Activated CD8-positive, alpha-beta memory T cell treated with anti-CD3 and anti-CD28 coated beads, Interleukin-2, amount 50 U/mL, for 48 hours (primary cell): ENCODE data around the gene RGS12.

Experiments
- DNase-seq: peaks from one replicate; pipeline ENCODE4 v3.0.0-alpha.2; 2020

Gene RGS12

GRCh38 chr4:3284734-3285557 is 7.9 kb upstream of the RGS12 start:
- peak; percentile 38 for DNase-seq

DNA sequence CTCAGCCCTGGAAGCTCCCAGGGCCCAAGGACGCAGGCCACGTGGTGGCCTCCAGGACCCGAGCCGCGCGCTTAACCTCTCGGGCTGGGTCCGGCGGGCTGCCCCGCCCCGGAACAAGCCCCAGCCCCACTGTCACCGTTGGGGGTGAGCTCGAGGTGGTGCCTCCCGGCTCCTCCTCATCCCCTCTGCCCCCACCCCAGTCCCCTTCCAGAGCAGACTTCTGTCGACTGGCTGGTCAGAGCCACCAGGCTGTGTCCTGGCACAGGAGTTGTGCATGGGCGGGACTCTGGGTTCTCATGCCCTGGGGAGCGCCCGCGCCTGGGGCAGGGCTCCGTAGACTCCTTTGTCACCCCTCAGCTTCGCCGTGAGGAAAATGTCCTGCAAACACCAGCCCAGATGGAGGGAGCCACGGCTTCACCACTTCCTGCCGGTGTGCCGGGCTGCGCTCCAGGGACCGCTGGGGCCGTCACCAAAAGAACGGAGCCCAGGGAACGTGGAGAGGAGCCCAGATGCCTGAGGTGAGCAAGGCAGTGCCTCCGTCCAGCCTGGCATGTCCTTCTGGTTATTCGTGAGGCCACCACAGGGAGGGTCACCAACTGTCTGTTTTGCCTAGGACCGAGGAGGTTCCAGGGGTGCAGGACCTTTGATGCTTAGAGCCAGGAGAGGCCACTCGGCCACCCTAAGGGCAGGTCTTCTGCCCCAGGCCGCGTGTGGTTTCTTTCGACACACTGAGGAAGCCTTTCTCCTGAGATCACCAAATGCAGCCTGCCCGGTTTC is 7.1 kb upstream of the RGS12 start:
- peak; percentile 49 for DNase-seq

DNA sequence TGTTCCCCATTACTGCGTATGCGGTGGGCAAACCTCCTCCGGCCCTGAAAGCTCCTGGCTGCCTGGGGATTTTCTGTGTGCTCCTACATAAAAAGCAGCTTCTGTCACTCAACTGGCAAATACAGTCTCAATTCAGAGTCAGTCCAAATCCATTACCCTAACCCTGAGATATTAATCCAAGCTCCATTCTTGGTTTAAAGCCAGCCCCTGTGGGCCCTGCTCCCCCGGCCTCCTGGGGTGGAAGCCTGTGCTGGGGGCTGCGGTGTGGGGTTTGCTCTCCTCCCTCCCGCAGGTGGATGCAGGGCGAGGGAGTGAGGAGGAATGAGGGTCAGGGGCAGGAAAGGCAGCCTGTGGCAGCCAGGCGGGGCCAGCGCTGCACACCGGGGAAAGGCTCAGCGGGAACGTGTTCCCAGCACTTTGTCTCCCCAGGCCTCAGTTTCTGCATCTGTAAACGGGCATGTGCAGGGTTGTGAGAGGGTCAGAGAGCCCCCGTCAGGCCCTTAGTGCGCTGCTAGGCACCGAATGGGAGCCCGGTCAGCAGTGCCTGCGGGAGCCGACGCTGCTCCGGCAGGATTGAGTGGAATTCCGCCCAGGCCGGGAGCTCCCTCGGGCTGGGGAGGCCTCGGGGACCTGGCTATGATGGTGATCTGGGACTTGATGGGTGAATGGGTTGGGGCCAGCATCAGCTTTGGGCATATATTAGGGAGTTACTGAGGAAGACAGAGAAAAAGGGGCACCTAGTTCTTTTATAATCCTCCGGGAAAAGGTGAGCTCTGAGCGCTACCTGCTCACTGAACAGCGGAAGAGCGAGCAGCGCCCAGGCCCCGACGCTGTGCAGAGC is 6.3 kb upstream of the RGS12 start:
- peak; percentile 37 for DNase-seq

- peak; percentile 39 for DNase-seq
These were observed 5.4 kb upstream of the RGS12 start for GRCh38 chr4:3287271-3287971.

GRCh38 chr4:3287972-3288570 is 4.8 kb upstream of the RGS12 start:
- peak; percentile 37 for DNase-seq

DNA sequence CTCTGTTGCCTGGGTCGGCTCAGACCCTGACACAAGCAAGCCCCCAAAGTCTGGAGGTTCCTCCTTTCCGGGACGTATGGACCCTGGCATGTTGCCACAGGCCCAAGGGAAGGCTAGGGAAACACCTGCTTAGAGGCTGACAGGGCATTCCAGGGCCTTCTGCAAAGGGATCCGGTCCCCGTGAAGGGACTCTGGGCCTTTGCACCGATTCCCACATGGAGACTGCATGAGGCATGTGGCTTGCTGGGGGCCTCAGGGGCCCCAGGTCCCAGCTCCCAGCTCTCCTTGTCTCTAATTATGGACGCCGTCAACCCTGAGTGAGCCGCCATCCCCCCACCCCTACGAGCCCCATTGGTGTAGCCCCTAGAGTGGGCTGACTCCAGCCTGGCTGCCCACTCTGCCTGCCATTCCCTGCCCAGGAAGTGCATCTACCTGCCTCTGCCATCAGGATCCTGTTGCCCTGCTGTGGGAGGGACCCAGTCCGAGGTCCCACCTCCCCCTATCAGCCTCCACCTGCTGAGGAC is 4.2 kb upstream of the RGS12 start:
- DNase-seq: peak; percentile 38

DNA sequence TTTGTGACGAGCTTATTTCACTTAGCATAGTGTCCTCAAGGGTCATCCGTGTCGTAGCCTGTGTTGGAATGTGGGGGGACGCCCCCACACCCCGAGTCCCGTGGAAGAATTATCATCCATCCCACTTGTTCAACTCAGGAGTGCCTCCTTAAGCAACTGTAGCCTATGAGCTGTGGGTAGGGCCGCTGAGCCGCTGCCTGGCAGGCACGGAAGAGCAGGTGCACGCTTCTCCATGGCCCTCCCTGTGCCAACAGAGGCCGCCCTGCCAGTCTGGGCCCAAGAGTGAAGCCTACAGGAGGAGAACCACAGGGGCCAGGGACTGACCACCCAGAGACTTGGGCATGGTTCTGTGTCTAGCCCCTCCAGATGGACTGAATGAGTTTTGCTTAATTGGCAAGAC is 2.3 kb upstream of the RGS12 start:
- DNase-seq: no peak

DNA sequence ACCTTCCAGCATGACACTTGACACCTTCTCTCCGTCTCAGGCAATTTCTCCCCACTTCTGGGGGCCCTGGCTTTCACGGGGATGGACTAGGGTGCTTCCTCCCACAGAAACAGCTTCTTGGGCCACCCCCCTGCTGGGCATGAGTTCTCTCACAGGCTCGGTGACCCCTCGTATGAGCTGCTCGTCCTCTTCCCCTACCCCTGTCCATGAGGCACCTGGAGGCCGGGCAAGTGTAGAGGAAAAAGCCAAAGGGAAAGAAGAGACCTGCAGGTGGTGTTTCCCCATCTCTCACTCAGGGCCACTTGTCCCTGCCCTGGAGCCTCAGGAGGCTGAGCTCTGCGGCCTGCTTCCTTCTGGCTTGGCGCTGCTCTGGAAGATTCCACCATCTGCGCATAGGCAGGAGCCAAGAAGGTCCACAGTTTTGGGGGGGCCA is 1.9 kb upstream of the RGS12 start:
- peak; percentile 46 for DNase-seq

- DNase-seq: no peak
These were observed 1.3 kb upstream of the RGS12 start for GRCh38 chr4:3291411-3291968.

- DNase-seq: peak; percentile 63
These were observed 751 bp upstream of the RGS12 start for GRCh38 chr4:3291969-3292570.

DNA sequence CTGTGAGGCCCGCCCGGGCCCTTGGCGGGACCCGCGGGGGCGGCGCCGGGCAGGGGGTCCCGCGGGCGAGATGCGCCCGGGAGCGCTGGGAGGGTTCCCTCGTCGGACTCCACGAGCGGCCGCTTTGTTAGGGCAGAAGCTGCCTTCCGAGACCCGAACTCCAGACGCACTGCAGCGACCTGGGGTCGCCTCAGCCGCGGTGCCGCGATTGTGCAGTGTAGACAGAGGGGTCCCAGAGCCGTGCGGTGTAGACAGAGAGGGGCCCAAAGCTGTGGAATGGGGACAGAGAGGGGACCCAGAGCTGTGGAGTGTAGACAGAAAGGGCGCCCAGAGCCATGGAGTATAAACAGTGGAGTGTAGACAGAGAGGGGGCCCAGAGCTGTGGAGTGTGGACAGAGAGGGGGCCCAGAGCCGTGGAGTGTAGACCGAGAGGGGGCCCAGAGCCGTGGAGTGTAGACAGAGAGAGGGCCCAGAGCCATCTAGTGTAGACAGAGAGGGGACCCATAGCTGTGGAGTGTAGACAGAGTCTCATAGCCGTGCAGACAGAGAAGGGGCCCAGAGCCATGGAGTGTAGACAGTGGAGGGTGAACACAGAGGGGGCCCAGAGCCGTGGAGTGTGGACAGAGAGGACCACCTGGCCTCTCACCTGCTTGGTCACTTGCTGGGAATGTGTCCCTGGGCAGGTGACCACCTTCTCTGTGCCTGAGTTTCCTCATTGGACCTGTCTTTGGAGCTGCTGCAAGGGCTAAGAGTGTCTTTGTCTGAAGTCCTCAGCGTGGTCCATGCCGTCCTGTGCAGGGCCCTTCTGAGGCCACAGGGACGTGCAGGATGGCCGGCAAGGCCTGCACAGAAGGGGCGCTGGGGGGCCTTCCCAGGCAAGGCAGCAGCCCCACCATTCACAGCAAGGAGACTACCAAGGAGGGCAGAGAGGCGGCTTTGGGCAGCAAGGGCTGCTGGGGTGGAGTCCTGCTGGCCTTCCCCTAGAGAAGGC is 875 bp downstream of the RGS12 start:
- DNase-seq: peak; percentile 59

DNA sequence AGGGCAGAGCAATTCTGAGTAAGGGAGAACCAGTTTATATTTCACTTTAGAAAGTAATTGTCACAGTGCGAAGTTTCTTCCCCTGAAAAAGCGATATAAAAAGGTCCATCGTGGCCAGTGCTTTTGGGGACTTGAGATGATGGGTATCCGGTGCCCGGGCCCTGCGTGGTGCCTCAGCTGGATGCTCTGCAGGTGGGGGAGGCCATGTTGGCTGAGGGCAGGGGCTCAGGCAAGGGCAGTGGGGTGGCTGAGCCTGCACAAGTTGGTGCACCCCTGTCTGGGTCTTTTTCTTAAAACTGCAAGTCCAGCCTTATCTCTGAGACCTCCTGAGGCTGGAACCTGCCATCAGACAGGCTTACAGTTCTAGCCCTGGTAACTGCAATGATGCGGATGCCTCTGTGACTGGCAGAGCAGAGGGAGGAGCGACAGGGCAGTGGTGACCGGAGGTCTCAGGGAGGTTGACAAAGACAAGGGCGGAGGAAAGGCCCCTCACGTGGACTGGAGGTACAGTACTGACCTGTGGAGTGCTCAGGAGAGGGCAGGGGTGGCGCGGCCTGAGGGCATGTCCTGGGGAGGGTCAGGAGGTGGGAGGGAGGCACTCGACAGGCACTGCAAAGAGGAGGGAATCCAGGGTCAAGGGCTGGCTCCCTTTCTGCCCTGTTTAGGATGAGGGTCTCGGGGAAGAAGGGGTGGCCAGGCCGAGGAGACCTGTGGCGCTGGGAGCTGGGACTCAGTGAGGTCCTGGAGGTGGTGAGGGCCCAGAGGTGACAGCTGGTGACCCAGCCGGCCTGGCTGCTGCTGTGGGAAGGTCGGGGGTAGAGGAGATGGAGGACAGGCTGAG is 1.8 kb downstream of the RGS12 start:
- peak; percentile 50 for DNase-seq

- DNase-seq: peak; percentile 41
These were observed 3.2 kb downstream of the RGS12 start for GRCh38 chr4:3295837-3296624.

DNA sequence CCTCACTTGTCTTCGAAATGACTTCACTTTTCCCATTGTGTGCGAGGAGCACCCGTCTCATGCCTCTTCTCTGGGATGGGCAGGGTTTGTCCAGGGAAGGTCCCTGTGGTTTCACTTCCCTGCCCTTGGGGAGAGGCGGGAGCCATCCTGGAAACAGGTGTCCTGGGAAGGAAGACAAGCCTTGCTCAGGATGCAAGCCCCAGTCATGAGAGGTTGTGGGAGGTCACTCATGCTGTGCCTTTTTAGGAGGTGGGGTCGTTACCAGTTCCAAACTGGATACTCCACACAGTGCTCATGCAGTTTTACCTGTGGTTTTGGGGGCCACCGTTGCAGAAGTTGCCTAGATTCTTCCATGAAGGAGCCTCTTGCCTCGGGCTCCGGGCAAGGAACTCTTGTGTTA is 3.8 kb downstream of the RGS12 start:
- DNase-seq: peak; percentile 47

GRCh38 chr4:3297066-3297859 is 4.4 kb downstream of the RGS12 start:
- DNase-seq: peak; percentile 32

DNA sequence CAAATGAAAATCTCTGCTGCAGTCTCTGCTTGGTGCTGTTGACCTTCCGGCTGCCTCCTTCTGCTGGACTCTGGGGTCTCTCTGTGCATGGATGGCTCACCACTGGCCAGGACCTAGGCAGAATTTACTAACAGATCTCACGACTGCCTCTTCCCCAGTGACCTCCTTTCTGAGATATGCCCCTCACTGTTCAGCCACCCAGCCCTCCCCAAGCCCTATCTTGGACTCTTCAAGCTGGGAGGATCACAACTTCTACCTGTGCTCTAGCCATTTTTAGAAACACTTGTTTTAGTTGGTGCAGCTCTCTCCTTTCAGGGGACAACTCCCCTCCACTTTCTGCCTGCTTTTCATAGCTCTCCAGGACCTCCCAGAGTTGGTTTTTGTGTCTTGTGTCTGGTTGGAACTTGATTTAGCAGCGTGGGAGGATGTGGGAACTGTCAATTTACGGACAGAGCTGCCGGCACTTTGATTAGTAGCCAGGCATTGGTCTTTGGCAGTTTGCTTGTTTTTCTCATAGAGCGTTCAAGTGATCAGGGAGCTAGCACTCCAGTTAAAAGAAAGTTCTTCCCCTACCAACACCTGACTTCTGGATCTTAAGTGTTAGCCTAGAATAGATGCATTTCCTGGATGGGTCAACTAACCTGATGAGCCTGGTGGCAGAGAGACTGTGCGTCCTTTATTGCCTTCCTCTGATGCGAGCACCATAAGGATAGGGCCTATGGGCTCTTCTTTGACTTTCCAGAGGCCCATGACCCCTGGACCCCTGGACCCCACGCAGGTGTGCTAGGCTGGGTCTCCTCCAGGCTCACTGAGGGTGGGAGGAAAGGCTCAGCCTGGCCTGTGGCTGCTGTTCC is 6.5 kb downstream of the RGS12 start:
- peak; percentile 33 for DNase-seq
